Amniotic stem cell (primary cell): ENCODE results near the gene SYT2.
"Not testable (repeated sequence)": the region's sequence is repeated elsewhere in the genome, so short reads cannot be mapped to it uniquely, and the experiment has no call there.

Experiments used
- DNase-seq: peaks from one replicate; lab custom pipeline; 2025; lab: John Stamatoyannopoulos, UW

The SYT2 gene

DNA sequence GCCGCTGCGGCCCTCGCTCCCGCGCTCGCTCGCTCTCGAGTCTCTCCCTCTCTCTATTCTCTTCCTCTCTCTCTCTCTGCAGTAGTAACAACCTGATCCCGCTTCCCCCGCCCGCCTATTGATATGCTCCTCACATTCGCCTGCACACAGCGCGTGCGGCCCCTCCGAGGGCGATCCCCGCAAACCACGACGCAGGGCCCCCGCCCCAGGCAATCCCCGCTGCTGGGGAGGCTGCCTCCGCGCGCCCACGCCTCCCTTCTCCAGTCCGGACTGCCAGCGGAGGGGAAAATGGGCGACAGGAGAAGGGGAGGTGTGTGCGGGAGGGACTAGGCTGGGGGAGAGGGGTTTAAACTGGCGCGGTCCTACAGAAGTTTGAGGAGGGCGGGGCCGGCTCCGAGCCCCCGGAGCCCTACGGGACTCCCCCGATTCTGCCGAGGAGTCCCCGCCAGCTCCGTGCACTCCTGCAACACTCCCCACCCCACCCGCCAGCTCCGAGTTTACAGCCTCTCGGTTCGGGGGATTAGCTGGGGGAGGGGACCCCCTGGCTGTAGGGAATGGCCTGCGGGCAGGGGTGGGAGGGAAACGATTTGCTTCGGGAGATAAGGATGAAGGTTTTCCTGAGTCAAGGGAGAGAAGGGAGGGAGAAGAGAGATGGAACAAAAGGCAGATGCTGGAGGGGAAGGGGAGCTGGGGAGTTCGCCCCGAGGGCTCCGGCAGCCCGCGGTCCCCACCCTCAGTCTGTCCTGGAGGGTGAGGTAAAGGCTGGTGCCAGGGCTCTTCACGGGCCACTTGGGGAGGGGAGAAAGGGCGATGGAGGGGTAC lies 66.6 kb downstream of the SYT2 start:
- no peak for DNase-seq

DNA sequence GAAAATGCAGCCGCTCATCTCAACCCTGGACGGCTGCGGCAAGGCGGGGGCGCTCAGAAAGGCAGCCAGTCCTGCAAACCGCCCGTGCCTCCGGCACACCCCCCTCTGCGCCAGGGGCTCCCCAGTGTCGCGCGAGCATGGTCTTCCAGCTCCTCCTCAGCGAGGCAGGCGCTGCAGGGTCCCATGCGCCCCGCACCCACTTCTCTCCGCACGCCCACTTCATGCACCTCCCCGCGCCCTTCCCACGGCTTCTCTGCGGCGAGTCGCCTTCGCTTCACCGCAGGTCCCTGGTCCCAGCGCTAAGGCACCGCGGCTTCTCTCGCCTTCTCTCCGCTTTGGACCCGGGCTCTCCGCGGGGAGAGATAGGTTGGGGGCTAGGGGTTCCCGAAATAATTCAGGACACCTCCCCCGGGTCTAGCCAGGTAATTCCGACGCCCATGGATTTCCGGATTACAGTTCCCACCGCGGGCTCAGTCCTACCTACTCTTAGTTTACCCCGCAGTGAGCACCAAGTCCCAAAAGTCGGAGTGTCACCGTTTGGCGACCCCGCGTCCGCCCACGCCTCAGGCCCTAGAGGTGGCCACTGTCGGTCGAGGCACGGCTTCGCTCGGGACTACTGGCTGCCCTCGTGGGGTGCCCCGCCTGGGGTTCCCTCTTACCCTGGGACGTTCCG lies 67.5 kb downstream of the SYT2 start:
- no peak for DNase-seq

DNA sequence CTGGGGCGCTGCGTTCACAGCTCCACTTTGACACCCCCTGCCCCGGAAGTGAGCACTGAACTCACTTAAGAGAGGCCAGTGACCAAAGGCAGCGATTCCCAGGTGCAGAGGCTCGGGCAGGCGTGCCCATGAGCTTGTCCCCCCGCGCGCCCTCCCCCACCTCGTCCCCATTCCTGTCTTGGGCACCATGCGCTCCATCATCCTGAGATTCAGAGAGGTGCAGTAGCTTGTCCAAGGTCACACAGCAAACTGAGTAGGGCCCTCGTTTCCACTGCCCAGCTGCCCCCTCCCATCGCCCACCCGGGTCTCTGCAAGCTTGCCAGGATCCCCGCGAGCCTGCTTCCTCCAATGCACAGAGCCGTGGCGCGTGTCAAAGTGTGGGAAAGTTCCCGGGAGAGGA lies 68.0 kb downstream of the SYT2 start:
- no peak for DNase-seq

DNA sequence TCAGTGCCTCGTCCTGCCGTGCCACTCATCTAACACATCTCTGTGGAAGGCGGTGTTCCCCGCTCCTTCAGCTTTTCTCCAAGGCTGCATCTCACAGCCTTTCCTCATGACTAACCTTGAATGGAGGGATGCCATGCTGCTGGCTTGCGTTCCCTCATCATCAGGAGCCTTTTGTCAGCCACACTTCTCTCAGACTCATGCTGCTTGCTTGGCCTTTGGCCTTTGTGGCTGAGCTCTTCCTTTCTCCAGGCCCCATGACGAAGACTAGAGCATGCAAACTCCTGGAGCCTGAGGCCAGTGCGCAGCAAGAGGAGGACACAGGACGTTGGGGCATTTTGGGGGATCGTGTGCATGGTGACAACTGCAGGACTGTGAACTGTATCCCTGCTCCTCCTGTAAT lies 70.8 kb downstream of the SYT2 start:
- no peak for DNase-seq

DNA sequence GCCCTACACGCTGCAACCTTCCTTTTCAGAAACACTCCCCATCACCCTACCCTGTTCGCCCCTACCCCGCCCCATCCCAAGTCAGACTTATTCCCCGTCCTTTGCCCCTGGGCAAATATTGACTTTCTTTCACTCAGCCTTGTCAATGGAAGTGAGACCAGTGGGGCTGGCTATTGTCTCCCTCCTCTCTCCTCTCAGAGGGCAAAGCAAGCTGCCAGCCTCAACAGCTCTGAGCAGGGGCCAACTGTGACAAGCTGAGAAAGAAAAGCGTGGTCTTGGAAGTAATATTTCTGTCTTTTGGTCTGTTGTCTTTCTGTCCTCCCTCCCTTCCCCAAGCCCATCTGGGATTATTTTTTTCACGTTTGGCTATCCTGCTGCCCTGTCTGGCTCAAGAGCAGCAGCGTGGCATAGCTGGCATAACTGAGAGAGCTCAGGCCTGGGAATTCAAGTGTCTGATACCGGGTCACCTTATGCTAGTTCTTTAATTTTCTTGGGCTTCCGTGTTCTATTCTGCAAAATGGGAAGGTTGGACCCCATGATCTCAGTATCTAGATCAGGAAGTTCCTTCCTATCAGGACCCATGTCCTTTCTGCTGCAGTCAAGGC lies 71.5 kb downstream of the SYT2 start:
- not testable (repeated sequence) for DNase-seq

DNA sequence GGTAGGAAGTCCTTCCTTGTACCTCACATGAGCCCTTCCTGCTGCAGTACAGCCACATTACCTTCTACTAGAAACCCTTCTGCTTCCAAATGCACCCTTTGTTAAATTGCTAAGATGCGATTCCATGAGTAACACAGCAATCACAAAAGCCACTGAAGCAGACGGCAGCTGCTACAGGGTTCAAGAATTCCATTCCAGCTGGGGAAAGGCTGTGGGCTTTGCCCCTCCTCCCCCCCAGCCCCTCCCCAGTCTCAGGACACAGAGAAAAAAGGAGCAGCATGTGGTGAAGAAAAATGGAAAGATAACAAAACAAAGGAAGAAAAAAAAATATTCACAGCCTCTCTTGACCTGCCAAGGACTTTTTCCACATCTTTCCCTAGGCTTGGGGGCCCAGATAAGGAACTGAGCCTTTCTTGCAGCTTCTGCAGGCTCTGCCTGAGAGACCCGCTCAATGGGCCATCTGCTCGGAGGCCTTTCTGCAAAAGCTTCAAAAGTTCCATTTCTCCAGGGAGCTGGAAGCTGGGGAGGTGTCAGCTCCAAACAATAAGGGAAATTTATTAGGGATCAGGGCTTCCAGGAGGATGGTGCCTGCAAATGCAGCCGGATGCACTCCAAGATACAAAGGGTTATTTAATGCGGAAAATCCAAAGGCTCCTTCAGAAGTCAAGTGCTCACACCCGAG lies 72.1 kb downstream of the SYT2 start:
- DNase-seq = no peak

DNA sequence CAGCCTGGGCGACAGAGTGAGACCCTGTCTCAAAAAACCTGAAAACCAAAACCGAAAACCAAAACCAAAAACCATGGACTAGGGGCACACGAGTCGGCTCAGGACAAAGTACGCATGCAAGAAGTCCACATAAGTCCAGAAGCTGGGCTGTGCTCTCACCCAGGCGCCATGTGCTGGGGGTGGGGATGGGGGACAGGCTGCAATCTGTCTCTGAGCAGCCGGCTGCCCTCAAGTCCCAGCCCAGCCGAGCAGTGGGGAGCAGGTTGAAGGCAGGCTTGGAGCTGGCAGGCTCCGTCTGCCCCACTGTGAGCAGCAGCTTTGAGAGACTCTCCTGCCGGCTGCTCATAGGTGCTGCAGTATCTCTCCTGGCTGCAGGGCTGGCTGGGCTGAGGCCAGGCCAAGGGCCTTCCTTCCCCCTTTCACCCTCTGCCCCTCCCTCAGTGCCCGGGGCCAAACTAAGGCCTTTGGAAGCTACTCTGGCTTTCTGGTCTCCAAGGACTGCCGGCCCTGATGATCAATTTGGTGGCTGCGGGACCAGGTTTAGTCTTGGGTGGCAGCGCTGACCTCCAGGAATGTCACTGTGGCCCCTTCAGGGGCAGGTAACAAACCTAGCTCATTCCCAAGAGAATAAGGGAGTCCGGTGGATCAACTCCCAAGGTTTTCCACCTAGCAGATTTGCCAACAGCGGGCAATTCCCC lies 72.8 kb downstream of the SYT2 start:
- not testable (repeated sequence) for DNase-seq

DNA sequence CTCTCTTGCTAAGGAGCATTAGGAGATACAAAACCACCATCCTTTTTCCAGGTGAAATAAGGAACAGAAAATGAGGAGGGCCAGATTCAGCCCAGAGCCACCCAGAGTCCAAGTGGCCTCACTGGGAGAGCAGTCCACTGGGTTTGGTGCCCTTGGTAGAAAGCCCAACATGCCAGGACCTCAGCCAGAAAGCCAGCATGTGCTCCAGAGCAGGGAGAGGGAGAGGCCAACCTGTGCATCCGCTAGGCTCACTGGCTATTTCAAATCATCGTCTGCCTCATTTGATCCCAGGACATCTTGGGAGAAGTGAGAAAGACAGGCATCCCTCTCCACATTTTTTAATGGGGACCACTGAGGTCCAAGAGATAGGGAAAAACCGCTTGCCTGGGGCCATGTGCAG lies 74.1 kb downstream of the SYT2 start:
- not testable (repeated sequence) for DNase-seq

DNA sequence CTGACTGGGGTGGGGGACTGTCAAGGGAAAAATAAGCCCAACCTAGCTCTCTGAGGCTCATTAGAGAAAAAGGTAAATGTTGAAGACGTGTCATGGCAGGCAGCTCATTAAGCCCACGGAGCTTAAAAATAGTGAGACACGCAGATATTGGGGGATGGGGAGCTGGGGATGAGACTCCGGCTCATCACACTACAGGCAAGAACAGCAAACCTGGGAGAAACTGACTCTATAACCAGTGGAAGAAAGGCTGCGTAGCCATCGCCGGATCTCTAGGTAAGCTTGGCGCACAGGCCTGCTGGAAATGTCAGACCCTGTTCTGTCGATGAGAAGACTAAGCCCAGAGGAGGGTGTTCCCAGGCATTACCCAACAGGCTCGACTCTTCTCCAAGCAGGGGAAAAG lies 78.0 kb downstream of the SYT2 start:
- no peak for DNase-seq

DNA sequence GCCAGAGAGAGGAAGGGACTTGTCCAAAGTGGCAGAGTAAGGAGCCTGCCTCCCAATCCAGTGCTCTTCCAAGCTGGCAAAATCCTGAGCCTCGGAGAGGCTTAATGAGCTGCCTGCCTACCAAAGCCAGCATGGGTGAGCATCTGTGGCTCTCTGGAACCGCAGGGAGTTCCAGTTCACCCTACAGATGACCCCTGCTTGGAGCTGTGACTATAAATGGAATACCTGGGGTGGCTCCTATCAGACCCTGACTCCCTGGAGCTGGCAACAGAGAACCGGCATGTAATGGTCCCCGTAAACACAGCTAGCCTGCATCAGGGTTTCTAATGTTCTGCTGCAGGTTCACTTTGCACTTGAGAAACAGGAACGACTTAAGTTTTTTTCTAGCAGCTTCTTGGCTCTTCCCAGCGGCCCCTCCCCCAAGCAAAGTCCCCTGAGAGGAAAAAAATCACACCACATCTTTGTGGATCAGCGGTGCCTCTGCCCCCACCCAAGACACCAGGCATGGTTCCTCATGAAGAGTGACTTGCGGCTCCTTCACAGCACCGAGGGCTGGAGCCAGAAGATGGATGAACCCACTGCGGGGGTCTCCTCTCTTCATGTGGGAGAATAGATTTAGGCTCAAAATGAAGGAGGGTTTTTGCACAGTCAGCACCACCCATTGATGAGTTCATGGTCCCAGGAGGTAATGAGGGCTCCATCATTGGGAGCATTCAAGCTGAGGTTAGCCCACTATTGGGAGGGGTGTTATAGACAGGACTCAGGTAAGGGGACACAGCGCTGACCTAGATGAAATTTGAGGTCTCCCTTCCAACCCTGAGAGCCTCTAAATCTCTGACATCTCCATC lies 79.0 kb downstream of the SYT2 start:
- DNase-seq = no peak

DNA sequence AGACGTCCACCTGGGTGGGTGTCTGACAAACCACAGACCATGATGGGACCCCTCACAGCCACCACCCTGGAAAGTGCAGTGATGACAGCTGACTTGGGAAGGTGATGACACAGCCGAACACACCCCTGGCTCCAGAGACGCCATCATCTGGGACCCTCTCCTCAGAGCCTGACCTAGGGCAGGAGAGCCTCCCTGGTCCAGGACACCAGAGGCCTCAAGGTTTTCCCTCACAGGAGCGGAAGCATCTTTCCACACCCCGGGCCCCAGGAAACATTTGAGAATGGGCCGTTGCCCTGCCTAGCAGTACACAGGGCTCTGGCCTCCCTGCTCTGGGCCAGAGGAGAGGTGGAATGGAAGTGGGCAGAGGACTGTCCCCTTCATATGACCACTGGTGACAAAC lies 79.7 kb downstream of the SYT2 start:
- no peak for DNase-seq

DNA sequence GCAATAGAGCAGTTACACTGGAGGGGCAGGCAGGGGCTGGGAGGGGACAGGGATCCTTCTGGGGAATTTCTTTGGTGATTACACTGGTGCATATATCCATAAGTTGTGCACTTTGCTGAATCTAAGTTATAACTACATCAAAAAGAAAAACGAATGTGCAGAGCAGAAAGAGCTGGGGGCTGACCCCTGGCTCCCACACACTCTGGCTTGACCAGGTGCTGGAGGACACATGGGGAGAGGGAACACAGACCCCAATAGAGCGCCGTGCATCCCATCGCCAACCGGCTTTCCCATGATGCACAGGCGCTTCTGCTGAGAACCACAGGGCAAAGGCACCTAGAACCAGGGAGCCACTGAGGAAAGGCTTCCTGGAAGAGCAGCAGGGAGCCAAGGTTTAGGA lies 80.2 kb downstream of the SYT2 start:
- not testable (repeated sequence) for DNase-seq

DNA sequence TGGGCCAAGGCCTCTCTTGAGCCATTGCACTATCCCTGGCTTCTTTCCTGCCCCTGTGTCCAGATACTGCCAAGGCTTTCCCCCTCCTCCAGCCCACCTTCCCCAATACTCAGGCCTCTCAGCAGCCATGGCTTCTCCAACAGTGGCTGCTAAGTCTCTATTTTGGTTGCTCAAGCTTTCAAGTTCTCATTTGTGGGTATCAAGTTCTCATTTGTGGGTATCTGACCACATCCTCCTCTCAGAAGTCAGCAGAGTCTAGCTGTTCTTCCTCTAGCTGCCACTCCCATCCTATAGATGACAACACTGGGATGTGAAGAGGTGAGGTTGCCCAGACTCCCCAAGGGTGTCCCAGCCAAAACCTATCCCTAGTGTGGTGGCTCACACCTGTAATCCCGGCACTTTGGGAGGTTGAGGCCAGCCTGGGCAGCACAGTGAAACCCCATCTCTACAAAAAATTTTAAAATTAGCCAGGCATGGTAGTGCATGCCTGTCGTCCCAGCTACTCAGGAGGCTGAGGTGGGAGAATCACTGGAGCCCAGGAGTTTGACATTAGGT lies 80.9 kb downstream of the SYT2 start:
- DNase-seq = not testable (repeated sequence)

DNA sequence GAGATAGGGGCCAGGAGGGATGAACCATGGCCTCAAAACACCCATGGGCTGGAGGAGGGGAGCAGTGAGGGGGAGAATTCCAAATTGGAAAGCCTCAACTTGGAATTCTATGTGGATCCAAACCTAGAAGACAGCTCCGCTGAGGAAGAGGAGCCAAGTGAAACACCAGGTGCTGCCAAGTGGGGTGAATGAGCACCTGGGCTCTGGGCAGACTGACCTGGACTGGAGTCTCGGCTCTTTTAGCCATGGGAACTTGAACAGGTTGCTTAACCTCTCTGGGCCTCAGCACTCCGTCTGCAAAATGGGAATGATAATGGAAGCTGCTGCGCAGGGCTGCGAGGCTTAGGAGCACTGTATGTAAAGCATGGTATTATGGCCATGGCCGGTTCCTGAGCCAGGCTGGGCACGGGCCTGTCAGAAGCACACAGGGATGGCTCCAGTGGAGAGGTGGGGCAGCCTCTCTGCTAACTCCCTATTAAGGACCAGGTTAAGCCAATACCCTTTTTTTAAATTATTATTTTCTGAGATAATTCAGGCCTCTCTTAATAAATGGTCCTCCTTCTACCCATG lies 81.5 kb downstream of the SYT2 start:
- DNase-seq = no peak

DNA sequence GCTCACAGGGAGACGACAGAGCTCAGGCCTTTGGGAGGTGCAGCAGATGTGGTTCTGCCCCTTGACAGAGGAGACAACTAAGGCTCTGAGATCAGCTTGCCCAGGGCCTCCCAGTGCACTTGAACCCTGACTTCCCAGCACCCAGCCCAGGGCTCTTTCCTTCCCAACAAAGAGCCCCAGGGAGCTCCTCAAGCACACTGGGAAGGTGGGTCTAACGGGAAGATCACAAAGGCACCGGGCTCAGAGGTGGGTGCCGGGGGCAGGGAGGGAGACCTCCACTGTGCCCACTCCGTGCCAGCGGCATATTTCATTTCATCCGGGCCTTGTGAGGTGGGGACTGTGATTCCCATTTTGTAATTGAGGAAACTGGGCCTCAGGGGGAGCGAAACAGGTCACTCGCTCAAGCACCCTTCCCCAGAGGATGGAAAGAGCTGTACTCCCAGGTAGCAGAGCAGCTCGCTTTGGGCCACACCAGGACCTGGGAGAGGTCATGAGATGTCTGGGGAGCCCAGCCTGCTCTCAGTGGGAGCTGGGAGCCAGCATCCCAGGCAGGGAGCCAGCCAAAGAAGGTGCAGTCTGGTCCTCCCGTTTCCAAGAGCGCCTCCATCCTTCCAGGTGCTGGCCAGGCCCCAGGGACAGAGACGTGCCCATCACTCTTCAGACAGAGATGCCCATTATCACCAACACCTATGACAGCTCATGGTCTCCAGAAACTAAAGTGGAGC lies 82.3 kb downstream of the SYT2 start:
- DNase-seq = no peak

DNA sequence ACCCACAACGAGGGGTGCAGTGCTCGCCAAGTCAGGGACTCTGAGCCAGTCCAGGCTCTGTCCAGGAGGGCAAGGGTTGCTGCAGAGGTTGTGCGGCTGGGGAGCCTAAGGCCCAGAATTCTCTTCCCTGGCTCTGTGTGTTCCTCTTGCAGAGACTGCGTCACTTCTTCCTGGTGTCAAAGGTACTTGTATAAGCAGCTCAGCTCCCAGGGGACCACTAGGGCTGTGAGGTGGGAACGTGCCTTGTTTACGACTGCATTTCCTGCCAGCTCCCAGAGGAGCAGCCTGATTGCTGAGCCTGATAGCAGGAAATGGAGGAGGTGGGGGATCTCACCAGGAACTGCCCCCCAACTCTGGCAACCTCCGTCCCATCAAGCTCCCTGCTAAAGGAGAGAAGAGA lies 83.2 kb downstream of the SYT2 start:
- not testable (repeated sequence) for DNase-seq

DNA sequence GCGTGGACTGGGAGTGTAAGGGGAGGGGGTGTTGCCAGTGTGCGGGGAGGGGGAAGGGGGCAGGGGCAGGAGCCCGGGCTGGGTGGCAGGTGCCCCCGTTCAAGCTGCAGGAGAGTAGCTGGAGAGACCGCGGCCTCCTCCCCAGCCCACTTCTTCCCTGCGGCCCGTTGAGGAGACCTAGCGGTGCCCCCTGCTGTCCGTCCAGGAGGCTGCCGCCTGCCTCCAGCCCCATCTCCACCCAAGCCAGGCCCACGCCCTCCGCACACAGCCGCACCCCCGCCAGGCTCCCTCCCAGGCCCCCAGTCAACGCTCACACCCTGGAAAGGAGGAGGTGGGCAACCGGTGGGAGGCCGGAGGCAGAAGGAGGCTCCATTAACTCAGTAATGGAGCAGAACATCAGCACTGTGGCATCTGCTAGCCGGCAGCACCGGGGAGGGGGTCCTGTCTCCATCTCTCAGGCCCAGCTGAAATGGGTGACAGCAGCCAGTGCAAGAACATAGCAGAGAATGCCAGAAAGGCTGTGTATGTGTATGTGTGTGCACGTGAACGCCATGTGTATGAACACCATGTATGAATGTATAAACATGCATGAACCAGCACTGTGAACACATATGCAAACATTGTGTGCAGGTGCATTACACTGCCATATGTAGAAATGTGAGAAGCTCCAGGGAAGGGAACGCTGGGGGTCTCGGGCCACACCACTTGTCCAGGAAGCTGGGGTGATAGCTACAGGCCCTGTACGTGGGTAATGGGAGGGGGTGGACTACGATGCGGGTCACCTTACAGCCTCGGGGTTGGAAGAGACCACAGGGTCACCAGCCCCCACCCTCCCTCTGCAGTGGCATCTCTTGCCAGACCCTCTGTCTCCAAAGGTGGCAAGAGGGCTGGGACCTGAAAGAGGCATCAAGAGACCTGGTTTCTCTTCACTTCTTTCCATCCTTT lies 84.6 kb downstream of the SYT2 start:
- peak; percentile 40 for DNase-seq

DNA sequence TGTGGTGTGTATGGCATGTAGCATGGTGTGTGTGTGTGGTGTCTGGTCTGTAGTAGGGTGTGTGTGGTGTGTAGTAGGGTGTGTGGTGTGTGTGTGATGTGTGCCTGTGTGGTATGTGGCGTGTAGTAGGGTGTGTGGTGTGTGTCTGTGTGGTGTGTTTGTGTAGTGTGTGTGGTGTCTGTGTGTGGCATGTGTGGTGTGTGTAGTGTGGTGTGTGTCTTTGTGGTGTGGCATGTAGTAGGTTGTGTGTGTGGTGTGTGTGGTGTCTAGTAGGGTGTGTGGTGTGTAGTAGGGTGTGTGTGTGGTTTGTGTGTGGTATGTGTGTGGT lies 85.5 kb downstream of the SYT2 start:
- DNase-seq = no peak
